Uterus (tissue), 4 donors: ENCODE results near the gene PTPRG. TPM values are rescaled to one million over a fixed set of nuclear protein-coding genes. Genes with fewer than 3 reads are reported as not detected.

Experiments
- DNase-seq, 2 donors: peaks; one replicate each; pipeline ENCODE4 v3.0.0-alpha.2; 2019 to 2020
- H3K27ac ChIP-seq, 2 donors: fragments of 200-600 bp; sonication (generic); 1 replicate in 1 of 2; 2 replicates in 1 of 2; pipeline ENCODE4 v1.5.1; 2016 to 2018
- H3K27me3 ChIP-seq, 2 donors: fragments of 200-600 bp; sonication (generic); one replicate each; pipeline ENCODE4 v1.5.1; 2018 to 2019; ENCODE audit warnings: control low read depth in 1 of 2
- H3K36me3 ChIP-seq, 2 donors: fragments of 200-600 bp; sonication (generic); one replicate each; pipeline ENCODE4 v1.5.1; 2019; ENCODE audit warnings: control low read depth in 1 of 2
- H3K4me1 ChIP-seq, 2 donors: fragments of 200-600 bp; sonication (generic); one replicate each; pipeline ENCODE4 v1.5.1; 2018 to 2019; ENCODE audit warnings: control low read depth in 1 of 2
- H3K4me3 ChIP-seq, 2 donors: fragments of 200-600 bp; sonication (generic); 1 replicate in 1 of 2; 2 replicates in 1 of 2; pipeline ENCODE4 v1.5.1; 2018 to 2019; ENCODE audit warnings: mild to moderate bottlenecking in 1 of 2
- H3K9me3 ChIP-seq, 2 donors: fragments of 200-600 bp; sonication (generic); one replicate each; pipeline ENCODE4 v1.5.1; 2019; ENCODE audit warnings: control low read depth in 1 of 2
- CTCF ChIP-seq, 4 experiments: fragments of 200-600 bp in 2 of 4; fragments of 450-650 bp in 2 of 4; sonication (generic) in 2 of 4; IDR thresholded peaks; one replicate each; pipeline ENCODE4 v1.5.1; 2016 to 2019; ENCODE audit warnings: antibody characterized with exemption in 4 of 4, mild to moderate bottlenecking in 2 of 4, moderate library complexity in 1 of 4
- POLR2A ChIP-seq, 2 donors: fragments of 450-650 bp; IDR thresholded peaks; one replicate each; pipeline ENCODE4 v1.6.1; 2016; ENCODE audit warnings: antibody characterized with exemption in 2 of 2, mild to moderate bottlenecking in 1 of 2, moderate library complexity in 1 of 2
- intact Hi-C: fragments of 100-400 bp; cut with DNase I; formaldehyde crosslinking; loops from one replicate; pipeline ENCODE4 v1.15.1; 2023; ENCODE audit warnings: low total_unique reads
- total RNA-seq, 4 donors: library from RNA; depleted of rRNA in 3 of 4; stranded (reverse); fragments of >200 nt in 3 of 4; gene quantifications; one replicate each; pipeline versions ENCODE4 v1.1.0 to v1.2.4, GENCODE V29; 2014 to 2023
- donor health status: DM: yes; HTN: yes; CAD: no.

The PTPRG gene
- total RNA-seq, 4 donors from 2014 or later: 43.5 to 136 (median 62.6) TPM

GRCh38 chr3:61964566-61964965, 403.2 kb downstream of the PTPRG start:
- intact Hi-C loops: no loop called here
- TF ChIP-seq POLR2A (IDR thresholded peaks at IDR 0.05): no peak
- no peak for TF ChIP-seq CTCF (IDR thresholded peaks at IDR 0.05)

GRCh38 chr3:61965770-61966131, 404.4 kb downstream of the PTPRG start:
- intact Hi-C loops: no loop called here
- no peaks in the 10 kb centered on the region for H3K4me1 ChIP-seq
- TF ChIP-seq POLR2A (IDR thresholded peaks at IDR 0.05) (no peak), CTCF (IDR thresholded peaks at IDR 0.05) (no peak)
- H3K36me3 ChIP-seq: no peaks in the 10 kb centered on the region
- H3K27me3 ChIP-seq: no peaks in the 10 kb centered on the region
- H3K27ac ChIP-seq: no peak overlapping the region
- H3K4me3 ChIP-seq: no peak overlapping the region
- no peak for DNase-seq
- no peaks in the 10 kb centered on the region for H3K9me3 ChIP-seq

More at GRCh38 chr3:61964566-61964965, 403.2 kb downstream of the PTPRG start:
- H3K4me3 ChIP-seq: no peak overlapping the region
- no peaks in the 10 kb centered on the region for H3K36me3 ChIP-seq
- DNase-seq: no peak
- no peaks in the 10 kb centered on the region for H3K9me3 ChIP-seq
- no peaks in the 10 kb centered on the region for H3K27me3 ChIP-seq
- no peaks in the 10 kb centered on the region for H3K4me1 ChIP-seq
- no peak overlapping the region for H3K27ac ChIP-seq

GRCh38 chr3:61966200-61966599, 404.8 kb downstream of the PTPRG start:
- TF ChIP-seq POLR2A (IDR thresholded peaks at IDR 0.05) (no peak), CTCF (IDR thresholded peaks at IDR 0.05) (no peak)
- DNase-seq: no peak
- Histone ChIP-seq H3K36me3 (no peaks in the 10 kb centered on the region), H3K27me3 (no peaks in the 10 kb centered on the region), H3K9me3 (no peaks in the 10 kb centered on the region), H3K4me3 (no peak overlapping the region), H3K27ac (no peak overlapping the region), H3K4me1 (no peaks in the 10 kb centered on the region)
- intact Hi-C loops: no loop called here

GRCh38 chr3:61967019-61967418, 405.6 kb downstream of the PTPRG start:
- no peaks in the 10 kb centered on the region for H3K36me3 ChIP-seq
- H3K9me3 ChIP-seq: no peaks in the 10 kb centered on the region
- H3K4me3 ChIP-seq: no peak overlapping the region
- no peaks in the 10 kb centered on the region for H3K4me1 ChIP-seq
- DNase-seq: no peak
- no peak overlapping the region for H3K27ac ChIP-seq
- H3K27me3 ChIP-seq: no peaks in the 10 kb centered on the region
- TF ChIP-seq POLR2A (IDR thresholded peaks at IDR 0.05) (no peak), CTCF (IDR thresholded peaks at IDR 0.05) (no peak)
- intact Hi-C loops: no loop called here

GRCh38 chr3:61967937-61968336, 406.6 kb downstream of the PTPRG start:
- no peak for DNase-seq
- Histone ChIP-seq H3K36me3 (no peaks in the 10 kb centered on the region), H3K27ac (no peak overlapping the region), H3K9me3 (no peaks in the 10 kb centered on the region), H3K4me3 (no peak overlapping the region), H3K27me3 (no peaks in the 10 kb centered on the region), H3K4me1 (no peaks in the 10 kb centered on the region)
- no peak for TF ChIP-seq CTCF (IDR thresholded peaks at IDR 0.05)
- no peak for TF ChIP-seq POLR2A (IDR thresholded peaks at IDR 0.05)
- intact Hi-C loops: no loop called here
